Neuron (in vitro differentiated cells): Measurements from ENCODE around the gene C18orf63.

ENCODE experiments used
- H2AFZ ChIP-seq: one replicate; pipeline ENCODE4 v1.6.1; 2013; ENCODE audit warnings: low read depth, mild to moderate bottlenecking, inconsistent platforms, low read length, moderate library complexity
- H3K27me3 ChIP-seq: one replicate; pipeline ENCODE4 v1.6.1; 2013; ENCODE audit warnings: low read length; ENCODE audit not compliant: insufficient read depth
- H3K36me3 ChIP-seq: one replicate; pipeline ENCODE4 v1.6.1; 2013; ENCODE audit warnings: low read length; ENCODE audit not compliant: insufficient read depth
- H3K4me1 ChIP-seq: one replicate; pipeline ENCODE4 v1.6.1; 2013; ENCODE audit warnings: low read length; ENCODE audit not compliant: insufficient read depth
- H3K4me3 ChIP-seq: 2 replicates; pipeline ENCODE4 v1.5.1; 2013; ENCODE audit warnings: mild to moderate bottlenecking, low read length, moderate library complexity
- H3K9me3 ChIP-seq: one replicate; pipeline ENCODE4 v1.6.1; 2013; ENCODE audit warnings: low read length

Gene C18orf63

DNA sequence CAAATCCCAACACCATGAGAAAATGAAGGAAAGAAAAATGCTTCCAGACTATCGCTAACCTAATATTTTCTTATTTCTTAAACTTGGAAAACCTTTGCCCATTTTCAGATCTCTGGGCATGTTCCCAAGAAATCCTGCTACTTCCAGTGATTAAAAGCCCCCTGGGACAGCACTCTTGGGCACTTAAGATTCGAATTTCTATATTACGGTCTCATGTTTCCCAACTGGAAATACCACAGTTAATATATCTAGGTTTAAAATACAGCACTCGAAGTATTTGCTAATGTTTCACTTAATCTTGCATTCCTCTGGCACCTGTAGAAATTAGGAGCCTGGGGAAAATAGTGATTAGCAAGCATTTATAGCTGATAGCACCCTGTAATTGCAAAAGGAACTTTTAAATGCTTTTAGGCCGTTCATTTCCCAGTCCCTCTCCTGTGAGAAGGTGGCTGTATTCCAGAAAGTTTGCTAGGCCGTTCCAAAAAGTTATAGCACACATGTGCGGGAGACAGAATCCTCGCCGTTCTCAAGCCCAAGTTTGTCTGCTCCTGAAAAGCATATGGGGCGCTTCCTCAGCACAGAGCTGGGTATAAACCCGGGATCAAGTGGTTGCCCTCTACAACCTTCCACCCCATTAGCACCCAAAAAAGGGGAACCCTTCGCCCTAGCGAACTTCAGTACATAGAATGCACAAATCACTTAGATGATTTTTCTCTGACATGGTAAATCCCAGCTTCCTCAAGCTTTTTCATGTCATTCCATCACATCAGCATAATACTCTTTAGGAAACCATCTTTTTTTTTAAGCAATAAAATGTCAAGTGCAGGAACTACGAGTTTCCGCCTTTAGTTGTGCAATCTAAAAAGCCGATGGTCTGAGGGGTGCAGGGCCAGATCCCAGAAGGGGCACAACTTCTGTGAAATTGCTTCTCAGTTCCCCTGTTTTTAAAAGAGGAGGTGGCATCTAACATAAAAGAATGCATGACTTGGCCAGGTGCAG, 80.8 kb downstream of the C18orf63 start:
- Histone ChIP-seq H3K27me3 (peaks cover 13% of the 10 kb centered on the region), H3K4me1 (no peaks in the 10 kb centered on the region), H3K9me3 (no peaks in the 10 kb centered on the region), H3K36me3 (no peaks in the 10 kb centered on the region), H3K4me3 (no peak overlapping the region), H2AFZ (no peak overlapping the region)

DNA sequence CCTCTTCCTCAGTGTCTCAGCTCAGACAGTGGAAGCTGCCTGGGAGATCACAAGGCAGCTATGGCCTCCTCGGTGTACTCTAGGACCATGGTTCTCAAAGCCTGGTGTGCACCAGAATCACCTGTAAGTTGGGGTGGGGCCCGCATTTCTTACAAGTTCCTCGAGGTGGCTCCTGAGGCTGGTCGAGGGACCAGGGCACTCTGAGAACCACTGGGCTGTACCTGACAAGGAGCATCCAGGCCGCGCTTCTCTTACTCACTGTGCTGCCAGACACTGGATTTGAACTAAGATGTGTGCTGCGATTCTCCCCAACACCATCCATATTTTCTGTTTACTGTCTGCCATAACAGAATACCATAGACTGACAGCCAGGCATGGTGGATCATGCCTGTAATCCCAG, 81.9 kb downstream of the C18orf63 start:
- Histone ChIP-seq H2AFZ (no peak overlapping the region), H3K9me3 (no peaks in the 10 kb centered on the region), H3K27me3 (peaks cover 13% of the 10 kb centered on the region), H3K4me3 (no peak overlapping the region), H3K36me3 (no peaks in the 10 kb centered on the region), H3K4me1 (no peaks in the 10 kb centered on the region)

DNA sequence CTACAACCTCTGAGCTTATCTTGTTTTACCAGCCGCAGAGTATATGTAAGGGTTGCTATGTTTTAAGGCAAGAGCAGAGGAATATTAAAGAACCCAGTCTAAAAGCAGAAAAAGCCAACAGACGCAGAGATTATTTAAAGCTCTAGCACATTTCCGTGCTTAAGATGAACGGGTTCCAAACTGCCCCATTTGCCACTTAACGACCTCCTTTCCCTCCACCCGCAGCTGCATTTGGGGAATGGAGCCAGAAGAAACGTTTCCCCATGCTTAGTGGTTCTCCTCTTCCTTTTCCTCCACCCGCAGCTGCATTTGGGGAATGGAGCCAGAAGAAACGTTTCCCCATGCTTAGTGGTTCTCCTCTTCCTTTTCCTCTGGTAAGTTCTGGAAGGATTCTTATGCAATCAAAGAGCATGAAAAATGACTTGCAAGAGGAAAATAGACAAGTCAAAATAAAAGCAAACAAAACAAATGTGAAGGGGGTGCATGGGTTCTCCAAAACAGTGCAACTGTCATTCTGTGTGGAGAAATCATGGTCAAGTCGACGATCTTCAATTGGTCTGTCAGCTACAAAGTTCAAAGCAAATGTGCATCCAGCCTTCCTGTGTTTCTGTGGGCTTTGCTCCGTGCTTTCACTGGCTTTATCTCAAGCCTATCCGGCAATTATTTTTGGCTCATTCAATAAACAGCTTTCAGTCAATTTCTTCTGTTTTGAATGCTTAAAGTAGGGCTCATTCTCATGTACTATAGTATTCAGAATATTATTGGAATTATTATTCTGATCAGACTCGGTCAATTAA, 83.7 kb downstream of the C18orf63 start:
- H3K4me1 ChIP-seq = no peaks in the 10 kb centered on the region

DNA sequence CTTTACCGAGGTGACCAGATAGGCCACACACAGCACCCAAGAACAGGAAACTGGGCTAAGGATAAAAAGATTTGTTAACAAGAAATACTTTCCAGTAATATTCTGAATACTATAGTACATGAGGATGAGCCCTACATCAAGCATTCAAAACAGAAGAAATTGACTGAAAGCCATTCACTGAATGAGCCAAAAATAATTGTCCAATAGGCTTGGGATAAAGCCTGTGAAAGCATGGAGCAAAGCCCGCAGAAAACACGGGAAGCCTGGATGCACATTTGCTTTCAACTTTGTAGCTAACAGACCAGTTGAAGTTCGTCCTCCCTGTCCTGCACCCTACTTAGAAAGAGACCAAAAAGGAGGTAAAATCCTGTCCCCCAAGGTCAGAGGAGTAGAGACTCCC, 85.2 kb downstream of the C18orf63 start:
- Histone ChIP-seq H3K4me1 (no peaks in the 10 kb centered on the region), H3K27me3 (peaks cover 13% of the 10 kb centered on the region), H3K36me3 (no peaks in the 10 kb centered on the region), H3K4me3 (no peak overlapping the region), H2AFZ (no peak overlapping the region), H3K9me3 (no peaks in the 10 kb centered on the region)

More for the DNA sequence above, 83.7 kb downstream of the C18orf63 start:
- no peaks in the 10 kb centered on the region for H3K9me3 ChIP-seq
- no peaks in the 10 kb centered on the region for H3K36me3 ChIP-seq
- H3K27me3 ChIP-seq = peaks cover 13% of the 10 kb centered on the region
- H2AFZ ChIP-seq = no peak overlapping the region
- no peak overlapping the region for H3K4me3 ChIP-seq

DNA sequence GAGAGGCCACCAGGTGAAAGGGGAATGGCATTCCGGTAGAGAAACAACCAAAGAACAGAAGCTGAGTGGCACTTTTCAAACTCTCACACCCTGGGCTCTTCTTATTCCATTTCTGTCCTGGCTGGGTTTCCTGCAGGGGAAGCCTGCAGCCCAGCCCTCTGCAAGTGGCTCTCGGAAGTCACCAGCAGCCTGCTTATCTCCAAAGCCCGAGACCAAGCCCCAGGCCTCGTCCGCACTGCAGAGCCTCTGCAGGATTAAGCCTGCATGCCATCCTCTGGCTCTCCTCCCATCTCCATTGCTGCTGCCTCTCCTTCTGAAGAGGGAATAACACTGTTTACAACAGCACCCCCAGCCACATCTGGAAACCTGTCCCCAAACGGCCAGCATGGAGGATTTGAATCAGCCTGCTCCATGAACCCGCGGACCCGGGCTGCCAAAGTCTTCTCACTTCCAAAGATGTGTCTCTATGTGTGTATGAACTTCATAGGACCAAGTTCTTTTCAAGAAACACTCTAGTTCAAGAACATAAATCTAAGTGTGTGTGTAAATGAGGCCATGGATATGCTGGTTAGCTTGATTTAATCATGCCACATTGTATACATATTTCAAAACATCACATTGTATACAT, 87.3 kb downstream of the C18orf63 start:
- Histone ChIP-seq H2AFZ (no peak overlapping the region), H3K36me3 (no peaks in the 10 kb centered on the region), H3K4me1 (no peaks in the 10 kb centered on the region), H3K4me3 (no peak overlapping the region), H3K9me3 (no peaks in the 10 kb centered on the region), H3K27me3 (peaks cover 13% of the 10 kb centered on the region)

- no peak overlapping the region for H3K4me3 ChIP-seq
Measured at GRCh38 chr18:74407888-74408287, 92.2 kb downstream of the C18orf63 start.

More at GRCh38 chr18:74407888-74408287, 92.2 kb downstream of the C18orf63 start:
- Histone ChIP-seq H2AFZ (no peak overlapping the region), H3K27me3 (peaks cover 3% of the 10 kb centered on the region), H3K9me3 (no peaks in the 10 kb centered on the region), H3K36me3 (no peaks in the 10 kb centered on the region), H3K4me1 (peaks cover 11% of the 10 kb centered on the region)
